HG02588 (cell line): ENCODE results near the gene KLHL13.
"Not testable (repeated sequence)": the region's sequence is repeated elsewhere in the genome, so short reads cannot be mapped to it uniquely, and the experiment has no call there.

Experiments used
- ATAC-seq: cut with Tn5 transposase; IDR thresholded peaks from one replicate; pipeline ENCODE4 v1.9.1; 2021; ENCODE audit warnings: mild to moderate bottlenecking, moderate library complexity; ENCODE audit not compliant: unreplicated experiment

KLHL13 gene, protein sequence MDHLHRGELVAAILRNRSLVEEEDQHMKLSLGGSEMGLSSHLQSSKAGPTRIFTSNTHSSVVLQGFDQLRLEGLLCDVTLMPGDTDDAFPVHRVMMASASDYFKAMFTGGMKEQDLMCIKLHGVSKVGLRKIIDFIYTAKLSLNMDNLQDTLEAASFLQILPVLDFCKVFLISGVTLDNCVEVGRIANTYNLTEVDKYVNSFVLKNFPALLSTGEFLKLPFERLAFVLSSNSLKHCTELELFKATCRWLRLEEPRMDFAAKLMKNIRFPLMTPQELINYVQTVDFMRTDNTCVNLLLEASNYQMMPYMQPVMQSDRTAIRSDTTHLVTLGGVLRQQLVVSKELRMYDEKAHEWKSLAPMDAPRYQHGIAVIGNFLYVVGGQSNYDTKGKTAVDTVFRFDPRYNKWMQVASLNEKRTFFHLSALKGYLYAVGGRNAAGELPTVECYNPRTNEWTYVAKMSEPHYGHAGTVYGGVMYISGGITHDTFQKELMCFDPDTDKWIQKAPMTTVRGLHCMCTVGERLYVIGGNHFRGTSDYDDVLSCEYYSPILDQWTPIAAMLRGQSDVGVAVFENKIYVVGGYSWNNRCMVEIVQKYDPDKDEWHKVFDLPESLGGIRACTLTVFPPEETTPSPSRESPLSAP

DNA sequence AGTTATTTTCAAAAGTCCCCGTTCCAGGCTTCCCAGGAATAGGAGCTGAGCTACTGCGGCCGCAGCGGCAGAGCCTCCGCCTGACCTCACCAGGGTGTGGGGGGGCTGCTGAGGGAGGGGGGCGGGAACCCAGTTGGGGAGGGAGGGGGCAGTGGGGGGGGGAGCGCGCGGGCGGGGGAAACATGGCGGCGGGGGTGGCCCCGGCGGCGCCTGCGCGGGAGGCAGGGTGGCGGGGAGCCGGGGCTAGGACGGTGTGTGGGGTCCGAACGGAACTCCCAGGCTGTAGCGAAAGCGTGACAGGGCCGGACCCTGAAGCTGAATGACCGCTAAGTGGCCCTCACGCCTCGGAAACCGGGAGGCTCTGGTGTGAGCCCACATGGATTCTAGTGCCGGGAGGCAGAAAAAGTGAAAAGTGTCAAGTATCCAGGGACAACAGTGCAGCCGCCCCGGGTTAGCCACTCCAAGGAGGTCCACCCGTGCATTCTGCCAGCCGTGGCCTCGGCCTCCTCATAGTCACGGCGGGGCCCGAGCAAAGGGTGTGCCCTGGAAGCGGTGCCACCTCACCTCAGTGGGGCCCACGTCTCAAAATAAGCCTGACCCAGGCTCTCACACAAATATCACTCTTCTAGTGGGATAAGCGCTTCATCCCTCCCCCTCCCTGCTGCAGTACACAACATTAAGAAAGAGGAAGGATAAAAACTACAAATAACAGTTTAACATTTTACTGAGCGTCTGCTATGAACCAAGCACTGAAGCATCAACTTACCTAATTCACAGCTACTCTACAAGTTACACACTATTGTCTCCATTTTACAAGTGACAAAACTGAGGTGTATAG is at the start of gene KLHL13:
Gene KLHL13, minus strand, starts transcription at position 98 of the 838 bp plus-strand sequence. CDS start 88,337 bp downstream, outside the sequence.
- ATAC-seq, result no peak

DNA sequence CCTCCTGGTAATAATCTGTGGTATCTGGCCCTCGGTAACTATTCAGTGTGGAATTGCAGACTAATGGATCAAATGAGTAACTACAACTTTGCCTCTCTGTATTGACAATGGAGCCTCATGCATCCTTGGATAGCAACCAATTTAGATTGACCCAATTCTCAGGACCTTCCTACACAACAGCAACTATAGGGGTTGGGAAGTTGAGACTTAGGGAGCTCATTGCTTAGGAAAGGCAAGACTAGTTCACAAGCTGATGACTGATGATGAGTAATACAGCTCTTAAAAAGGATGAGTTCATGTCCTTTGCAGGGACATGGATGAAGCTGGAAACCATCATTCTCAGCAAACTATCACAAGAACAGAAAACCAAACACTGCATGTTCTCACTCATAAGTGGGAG is 47.5 kb upstream of the KLHL13 start:
- no peak for ATAC-seq

DNA sequence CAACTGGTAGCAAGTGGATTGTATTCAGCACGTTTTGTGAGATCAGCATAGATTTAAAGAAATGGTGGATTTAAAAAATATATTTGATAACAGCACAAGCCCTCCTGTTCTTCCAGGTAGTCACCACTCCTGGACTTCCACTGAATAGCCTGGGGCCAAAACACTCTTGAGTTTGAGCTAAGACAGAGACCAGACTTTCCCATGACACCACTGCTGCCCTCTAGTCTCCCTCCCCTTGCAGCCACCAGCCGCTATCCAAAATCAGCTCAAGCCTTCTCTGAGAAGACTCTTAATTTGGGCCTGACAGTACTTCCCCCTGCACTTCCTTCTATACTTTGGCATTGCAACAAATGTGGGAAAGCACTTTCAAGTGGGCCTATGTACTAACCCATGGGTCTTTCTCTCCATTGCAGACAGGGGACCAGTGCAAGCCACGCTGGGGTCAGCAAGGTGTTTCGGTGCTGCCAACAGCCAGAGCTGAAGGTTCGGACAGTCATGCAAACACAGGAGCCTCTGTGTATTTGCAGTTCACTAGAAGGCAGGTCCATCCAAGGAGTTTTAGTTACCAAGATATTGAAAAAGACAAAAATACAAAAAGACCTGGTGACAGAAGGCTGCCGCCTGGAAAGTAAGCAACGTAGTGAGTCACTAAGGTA is 40.5 kb upstream of the KLHL13 start:
- ATAC-seq, result no peak

- ATAC-seq, result no peak
Measured at GRCh38 chrX:118156254-118156952, 39.8 kb upstream of the KLHL13 start.

- ATAC-seq, result no peak
Measured at GRCh38 chrX:118153270-118153669, 36.7 kb upstream of the KLHL13 start.

DNA sequence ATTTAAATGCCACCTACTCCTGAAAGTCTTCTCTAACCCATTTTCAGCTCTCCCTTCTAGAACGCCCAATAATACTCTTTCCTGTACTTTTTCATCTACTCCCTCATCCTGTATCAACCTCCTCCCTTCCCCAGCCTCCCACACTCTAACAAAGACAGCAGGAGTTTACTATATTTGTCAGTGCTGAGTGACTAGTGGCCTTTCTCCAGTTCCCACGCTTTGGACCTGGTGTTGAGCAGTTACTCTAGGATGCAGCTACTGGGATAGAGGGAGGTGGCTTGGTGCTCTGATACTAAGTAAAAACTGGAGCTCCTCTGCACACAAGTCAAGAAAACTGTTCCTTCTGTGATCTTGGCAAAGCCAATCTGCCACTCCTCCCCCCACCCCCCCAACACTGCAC is 36.1 kb upstream of the KLHL13 start:
- no peak for ATAC-seq

DNA sequence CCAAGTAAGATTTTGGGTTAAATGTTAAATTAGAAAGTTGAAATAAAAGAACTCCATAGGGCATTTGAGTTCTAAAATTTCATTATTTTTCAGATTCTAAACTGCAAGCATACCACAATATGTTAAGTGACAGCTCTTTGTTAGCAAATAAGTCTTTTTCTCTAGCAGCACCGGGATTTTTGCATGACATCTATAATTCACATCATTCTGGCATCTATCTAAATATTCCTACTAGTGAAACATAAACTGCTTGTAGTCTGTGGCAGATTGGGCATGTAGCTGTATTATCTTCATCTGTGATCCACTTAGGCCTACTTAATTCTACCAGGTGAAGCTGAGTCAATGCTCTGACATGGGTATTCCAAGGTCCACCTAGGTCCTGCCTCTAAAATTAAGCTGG is 32.1 kb upstream of the KLHL13 start:
- no peak for ATAC-seq

GRCh38 chrX:118147771-118148170 is 31.2 kb upstream of the KLHL13 start:
- ATAC-seq, result not testable (repeated sequence)

- ATAC-seq, result no peak
Measured at GRCh38 chrX:118143578-118143977, 27.0 kb upstream of the KLHL13 start.

- ATAC-seq, result no peak
Measured at GRCh38 chrX:118131336-118131735, 14.7 kb upstream of the KLHL13 start.

- no peak for ATAC-seq
Measured at GRCh38 chrX:118129681-118130080, 13.1 kb upstream of the KLHL13 start.

DNA sequence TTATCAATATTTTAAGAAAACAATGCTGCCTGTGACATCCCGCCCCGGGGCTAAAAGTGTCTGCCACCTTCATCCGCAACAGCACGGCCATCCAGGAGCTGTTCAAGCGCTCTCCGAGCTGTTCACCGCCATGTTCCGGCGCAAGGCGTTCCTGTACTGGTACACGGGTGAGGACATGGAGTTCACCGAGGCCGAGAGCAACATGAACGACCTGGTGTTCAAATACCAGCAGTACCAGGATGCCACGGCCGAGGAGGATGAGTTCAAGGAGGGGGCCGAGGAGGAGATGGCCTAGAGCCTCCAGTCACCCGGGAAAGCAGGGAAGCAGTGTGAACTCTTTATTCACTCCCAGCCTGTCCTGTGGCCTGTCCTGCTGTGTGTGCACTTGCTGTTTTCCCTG is 12.1 kb upstream of the KLHL13 start:
- no peak for ATAC-seq

GRCh38 chrX:118126286-118126685 is 9.7 kb upstream of the KLHL13 start:
- no peak for ATAC-seq

- ATAC-seq, result not testable (repeated sequence)
Measured at GRCh38 chrX:118124243-118124642, 7.6 kb upstream of the KLHL13 start.

DNA sequence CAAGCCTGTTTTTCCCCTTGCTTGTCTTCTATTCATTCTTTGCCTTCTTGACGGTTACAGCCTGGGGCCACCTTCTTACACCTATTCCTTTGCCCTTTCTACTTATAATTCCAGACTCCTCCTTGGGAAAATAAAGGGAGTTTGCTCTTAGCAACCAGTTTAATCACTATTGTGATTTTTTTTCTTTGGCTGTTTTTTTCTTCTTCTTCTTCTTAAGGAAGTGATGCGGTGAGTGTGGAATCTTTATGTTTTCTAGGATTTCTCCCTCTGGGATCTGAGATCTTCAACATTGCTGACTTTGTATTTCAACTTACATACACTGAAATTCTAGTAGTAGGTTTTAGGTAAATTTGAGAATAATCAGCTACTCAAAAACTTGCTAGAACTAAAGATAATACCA is 1.1 kb upstream of the KLHL13 start:
- ATAC-seq, result no peak

GRCh38 chrX:118115953-118116712 is 477 bp downstream of the KLHL13 start:
- no peak for ATAC-seq

DNA sequence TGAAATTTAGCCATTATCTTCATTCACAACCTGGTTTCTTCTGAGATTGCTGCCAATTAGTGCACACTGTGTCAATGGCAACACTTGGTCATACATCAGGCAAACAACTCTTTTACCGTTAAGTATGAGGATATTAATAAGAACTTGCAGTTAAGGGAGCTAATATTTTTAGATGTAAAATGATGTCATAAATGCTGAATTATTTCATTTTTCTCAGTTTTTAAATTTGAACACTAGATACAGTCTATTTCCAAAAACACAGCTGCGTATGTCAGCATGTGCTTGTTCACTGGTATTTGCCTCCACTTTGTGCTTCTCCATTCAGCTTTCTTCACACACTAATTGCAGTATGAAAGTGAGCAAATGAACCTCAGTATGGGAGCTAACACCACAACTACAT is 1.6 kb downstream of the KLHL13 start:
- no peak for ATAC-seq

DNA sequence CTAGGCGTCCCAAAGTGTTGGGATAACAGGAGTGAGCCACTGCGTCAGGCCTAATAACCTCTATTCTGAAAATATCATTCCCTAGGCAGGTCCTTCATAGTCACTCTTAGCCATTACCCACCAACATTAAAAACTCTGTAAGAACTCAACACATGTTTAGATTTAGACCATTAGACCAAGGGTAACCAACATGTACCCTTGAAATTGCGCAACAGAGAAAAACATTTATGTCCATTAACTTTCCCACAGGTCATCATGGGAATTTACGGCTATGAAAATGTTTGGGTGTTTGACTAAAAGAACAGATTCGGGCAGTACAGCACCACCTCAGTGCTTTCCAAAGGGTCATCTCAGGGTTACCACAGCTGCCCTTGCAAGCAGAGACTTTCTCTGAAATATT is 7.5 kb downstream of the KLHL13 start:
- ATAC-seq, result no peak

- no peak for ATAC-seq
Measured at GRCh38 chrX:118108304-118108703, 8.3 kb downstream of the KLHL13 start.

- ATAC-seq, result no peak
Measured at GRCh38 chrX:118100091-118100490, 16.5 kb downstream of the KLHL13 start.
